ENCODE data around the gene CHMP3.

DNA sequence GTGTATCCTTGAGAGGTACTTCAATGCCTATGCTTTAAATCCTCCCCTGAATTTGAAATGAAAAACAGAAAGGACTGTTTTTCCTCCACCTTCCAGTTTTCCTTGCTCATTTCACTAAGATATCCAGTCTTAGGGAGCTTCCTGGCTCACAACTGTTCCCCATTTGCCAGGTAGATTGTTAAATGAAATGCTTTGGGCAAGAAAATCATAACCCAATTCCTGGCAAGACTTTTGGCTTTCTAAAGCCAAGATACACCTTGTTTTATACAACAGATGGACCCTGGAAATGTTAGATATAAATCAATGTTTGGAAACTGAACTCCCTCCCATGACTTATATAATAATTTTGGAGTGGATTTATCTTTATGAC lies 3.6 kb upstream of the CHMP3 start:
- TF ChIP-seq, protein P1, sequence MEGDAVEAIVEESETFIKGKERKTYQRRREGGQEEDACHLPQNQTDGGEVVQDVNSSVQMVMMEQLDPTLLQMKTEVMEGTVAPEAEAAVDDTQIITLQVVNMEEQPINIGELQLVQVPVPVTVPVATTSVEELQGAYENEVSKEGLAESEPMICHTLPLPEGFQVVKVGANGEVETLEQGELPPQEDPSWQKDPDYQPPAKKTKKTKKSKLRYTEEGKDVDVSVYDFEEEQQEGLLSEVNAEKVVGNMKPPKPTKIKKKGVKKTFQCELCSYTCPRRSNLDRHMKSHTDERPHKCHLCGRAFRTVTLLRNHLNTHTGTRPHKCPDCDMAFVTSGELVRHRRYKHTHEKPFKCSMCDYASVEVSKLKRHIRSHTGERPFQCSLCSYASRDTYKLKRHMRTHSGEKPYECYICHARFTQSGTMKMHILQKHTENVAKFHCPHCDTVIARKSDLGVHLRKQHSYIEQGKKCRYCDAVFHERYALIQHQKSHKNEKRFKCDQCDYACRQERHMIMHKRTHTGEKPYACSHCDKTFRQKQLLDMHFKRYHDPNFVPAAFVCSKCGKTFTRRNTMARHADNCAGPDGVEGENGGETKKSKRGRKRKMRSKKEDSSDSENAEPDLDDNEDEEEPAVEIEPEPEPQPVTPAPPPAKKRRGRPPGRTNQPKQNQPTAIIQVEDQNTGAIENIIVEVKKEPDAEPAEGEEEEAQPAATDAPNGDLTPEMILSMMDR (IDR thresholded peaks at IDR 0.05; ENCODE audit: poor library complexity, severe bottlenecking): no peak
- TF ChIP-seq EP300 (conservative IDR thresholded peaks at IDR 0.05; ENCODE audit: poor library complexity, severe bottlenecking) (no peak), EZH2 (IDR thresholded peaks at IDR 0.05; ENCODE audit: borderline replicate concordance, insufficient read depth, low read length, poor library complexity, severe bottlenecking) (no peak), RAD21 (conservative IDR thresholded peaks at IDR 0.05) (no peak), TAF1 (IDR thresholded peaks at IDR 0.05; ENCODE audit: low read depth) (no peak), POLR2AphosphoS5 (IDR thresholded peaks at IDR 0.05) (no peak), SMC3 (conservative IDR thresholded peaks at IDR 0.05; ENCODE audit: poor library complexity) (no peak), MXI1 (conservative IDR thresholded peaks at IDR 0.05; ENCODE audit: poor library complexity, severe bottlenecking) (no peak)
- TF ChIP-seq, protein P2, sequence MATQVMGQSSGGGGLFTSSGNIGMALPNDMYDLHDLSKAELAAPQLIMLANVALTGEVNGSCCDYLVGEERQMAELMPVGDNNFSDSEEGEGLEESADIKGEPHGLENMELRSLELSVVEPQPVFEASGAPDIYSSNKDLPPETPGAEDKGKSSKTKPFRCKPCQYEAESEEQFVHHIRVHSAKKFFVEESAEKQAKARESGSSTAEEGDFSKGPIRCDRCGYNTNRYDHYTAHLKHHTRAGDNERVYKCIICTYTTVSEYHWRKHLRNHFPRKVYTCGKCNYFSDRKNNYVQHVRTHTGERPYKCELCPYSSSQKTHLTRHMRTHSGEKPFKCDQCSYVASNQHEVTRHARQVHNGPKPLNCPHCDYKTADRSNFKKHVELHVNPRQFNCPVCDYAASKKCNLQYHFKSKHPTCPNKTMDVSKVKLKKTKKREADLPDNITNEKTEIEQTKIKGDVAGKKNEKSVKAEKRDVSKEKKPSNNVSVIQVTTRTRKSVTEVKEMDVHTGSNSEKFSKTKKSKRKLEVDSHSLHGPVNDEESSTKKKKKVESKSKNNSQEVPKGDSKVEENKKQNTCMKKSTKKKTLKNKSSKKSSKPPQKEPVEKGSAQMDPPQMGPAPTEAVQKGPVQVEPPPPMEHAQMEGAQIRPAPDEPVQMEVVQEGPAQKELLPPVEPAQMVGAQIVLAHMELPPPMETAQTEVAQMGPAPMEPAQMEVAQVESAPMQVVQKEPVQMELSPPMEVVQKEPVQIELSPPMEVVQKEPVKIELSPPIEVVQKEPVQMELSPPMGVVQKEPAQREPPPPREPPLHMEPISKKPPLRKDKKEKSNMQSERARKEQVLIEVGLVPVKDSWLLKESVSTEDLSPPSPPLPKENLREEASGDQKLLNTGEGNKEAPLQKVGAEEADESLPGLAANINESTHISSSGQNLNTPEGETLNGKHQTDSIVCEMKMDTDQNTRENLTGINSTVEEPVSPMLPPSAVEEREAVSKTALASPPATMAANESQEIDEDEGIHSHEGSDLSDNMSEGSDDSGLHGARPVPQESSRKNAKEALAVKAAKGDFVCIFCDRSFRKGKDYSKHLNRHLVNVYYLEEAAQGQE (IDR thresholded peaks at IDR 0.05; ENCODE audit: borderline replicate concordance): no peak

All from neural cell (in vitro differentiated cells).